ENCODE measurements around the gene RNF207.

DNA sequence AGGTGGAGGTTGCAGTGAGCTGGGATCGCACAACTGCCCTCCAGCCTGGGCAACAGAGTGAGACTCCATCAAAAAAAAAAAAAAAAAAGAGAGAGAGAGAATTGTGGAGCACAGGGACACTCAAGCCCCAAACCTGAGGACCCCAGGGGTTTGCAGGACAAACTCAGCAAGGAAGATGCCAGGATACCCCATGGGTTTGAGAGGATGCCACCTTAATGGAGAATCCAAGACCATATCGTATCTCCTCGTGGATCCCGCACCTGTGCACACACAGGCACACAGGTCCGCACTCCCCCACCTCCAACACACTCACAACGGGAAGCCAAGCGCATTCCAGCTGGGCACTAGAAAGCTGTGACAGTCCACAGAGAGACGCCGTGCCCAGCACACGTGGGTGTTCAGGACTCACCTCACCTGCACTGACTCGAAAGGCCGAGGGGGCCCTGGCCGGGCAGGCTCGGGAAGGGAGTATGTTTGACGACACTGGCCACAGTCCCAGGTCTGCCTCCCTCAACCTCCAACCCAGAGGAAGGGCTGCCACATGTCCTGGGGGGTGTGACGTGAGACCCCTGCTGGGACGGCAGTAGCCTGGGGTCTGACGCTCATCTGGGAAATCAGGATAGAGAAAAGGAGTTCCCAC is 36.9 kb upstream of the RNF207 start:
- TF ChIP-seq, protein P1, sequence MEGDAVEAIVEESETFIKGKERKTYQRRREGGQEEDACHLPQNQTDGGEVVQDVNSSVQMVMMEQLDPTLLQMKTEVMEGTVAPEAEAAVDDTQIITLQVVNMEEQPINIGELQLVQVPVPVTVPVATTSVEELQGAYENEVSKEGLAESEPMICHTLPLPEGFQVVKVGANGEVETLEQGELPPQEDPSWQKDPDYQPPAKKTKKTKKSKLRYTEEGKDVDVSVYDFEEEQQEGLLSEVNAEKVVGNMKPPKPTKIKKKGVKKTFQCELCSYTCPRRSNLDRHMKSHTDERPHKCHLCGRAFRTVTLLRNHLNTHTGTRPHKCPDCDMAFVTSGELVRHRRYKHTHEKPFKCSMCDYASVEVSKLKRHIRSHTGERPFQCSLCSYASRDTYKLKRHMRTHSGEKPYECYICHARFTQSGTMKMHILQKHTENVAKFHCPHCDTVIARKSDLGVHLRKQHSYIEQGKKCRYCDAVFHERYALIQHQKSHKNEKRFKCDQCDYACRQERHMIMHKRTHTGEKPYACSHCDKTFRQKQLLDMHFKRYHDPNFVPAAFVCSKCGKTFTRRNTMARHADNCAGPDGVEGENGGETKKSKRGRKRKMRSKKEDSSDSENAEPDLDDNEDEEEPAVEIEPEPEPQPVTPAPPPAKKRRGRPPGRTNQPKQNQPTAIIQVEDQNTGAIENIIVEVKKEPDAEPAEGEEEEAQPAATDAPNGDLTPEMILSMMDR (IDR thresholded peaks at IDR 0.05), result no peak
- TF ChIP-seq POLR2A (IDR thresholded peaks at IDR 0.05), result no peak
